Prostate gland (tissue), 2 donors: Measurements from ENCODE around the gene BMP4. TPM values are rescaled to one million over a fixed set of nuclear protein-coding genes. Genes with fewer than 3 reads are reported as not detected.

Experiments used
- DNase-seq: peaks from one replicate; pipeline ENCODE4 v3.0.0-alpha.2; 2019; ENCODE audit warnings: low spot score
- H3K27ac ChIP-seq, 2 donors: fragments of 200-600 bp; sonication (generic); 2 replicates each; pipeline ENCODE4 v1.5.1; 2017 to 2019
- H3K27me3 ChIP-seq: fragments of 200-600 bp; sonication (generic); replicated peaks from 2 replicates; pipeline ENCODE4 v1.5.1; 2019; ENCODE audit not compliant: insufficient read depth
- H3K36me3 ChIP-seq, 2 donors: fragments of 200-600 bp; sonication (generic); 1 replicate in 1 of 2; 2 replicates in 1 of 2; pipeline versions ENCODE4 v1.5.1 to v1.8.1; 2017 to 2019
- H3K4me1 ChIP-seq: fragments of 200-600 bp; sonication (generic); replicated peaks from 2 replicates; pipeline ENCODE4 v1.5.1; 2019
- H3K4me3 ChIP-seq, 2 donors: fragments of 200-600 bp; sonication (generic); 2 replicates each; pipeline ENCODE4 v1.5.1; 2017 to 2019
- H3K9me3 ChIP-seq: fragments of 200-600 bp; sonication (generic); 2 replicates; pipeline ENCODE4 v1.5.1; 2017
- CTCF ChIP-seq, 4 experiments: fragments of 200-600 bp in 2 of 4; fragments of 450-650 bp in 2 of 4; sonication (generic) in 2 of 4; IDR thresholded peaks; 1 replicate in 3 of 4; 2 replicates in 1 of 4; pipeline ENCODE4 v1.5.1; 2016 to 2019; ENCODE audit warnings: antibody characterized with exemption in 4 of 4, mild to moderate bottlenecking in 2 of 4, moderate library complexity in 2 of 4
- POLR2A ChIP-seq: fragments of 450-650 bp; IDR thresholded peaks from one replicate; pipeline ENCODE4 v1.6.1; 2016; ENCODE audit warnings: antibody characterized with exemption, mild to moderate bottlenecking
- POLR2AphosphoS5 ChIP-seq: sonication (generic); formaldehyde crosslinking; IDR thresholded peaks from one replicate; pipeline ENCODE4 v1.6.1; 2017; ENCODE audit warnings: antibody characterized with exemption
- WGBS: methylation state at CpG from one replicate; pipeline ENCODE4 v1.1.5; 2018; 5-methylcytosine and 5-hydroxymethylcytosine counted together
- intact Hi-C: fragments of 100-400 bp; cut with DNase I; formaldehyde crosslinking; loops from one replicate; pipeline ENCODE4 v1.14.2; 2022
- total RNA-seq, 2 donors: library from RNA; depleted of rRNA; stranded (reverse); fragments of >200 nt; gene quantifications; one replicate each; pipeline ENCODE4 v1.1.0, GENCODE V29; 2016

BMP4 gene
- total RNA-seq, 2 donors from 2014 or later = 8.8 to 11.2 TPM

DNA sequence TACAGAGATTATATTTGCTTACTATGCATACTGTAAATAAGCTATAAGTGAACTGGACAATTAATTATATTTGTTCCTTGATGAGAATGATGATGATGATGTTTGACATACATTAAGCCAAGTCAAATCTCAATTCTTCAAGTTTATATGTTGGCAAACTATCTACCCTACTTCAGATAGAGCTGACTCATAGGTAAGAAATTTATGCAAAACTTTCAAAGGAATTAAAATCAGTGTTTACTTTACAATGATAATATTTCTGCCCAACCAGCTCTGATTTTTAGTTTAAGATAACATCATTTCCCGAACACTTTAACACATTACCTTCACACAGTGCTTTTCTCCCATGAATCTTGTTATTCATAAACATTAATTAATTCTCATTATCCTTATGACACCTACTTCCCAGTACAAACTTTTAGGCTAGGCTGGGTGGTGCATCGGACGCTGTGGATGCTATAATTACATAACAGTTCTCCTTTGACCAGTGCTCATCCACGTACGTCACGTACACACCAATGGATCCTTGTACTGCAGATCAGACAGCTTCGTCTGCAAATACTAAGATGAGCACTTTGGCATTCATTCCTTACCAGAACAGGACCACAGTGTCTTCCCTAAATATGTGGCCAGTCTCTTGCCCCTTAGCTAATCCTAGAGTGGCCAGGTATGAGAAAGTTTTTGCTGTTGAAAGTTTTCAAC is 18.3 kb downstream of the BMP4 start:
- TF ChIP-seq POLR2A (no peak), CTCF (IDR thresholded peaks at IDR 0.05) (no peak), POLR2AphosphoS5 (no peak)
- no peak overlapping the region for H3K4me3 ChIP-seq
- intact Hi-C loops = no loop called here
- H3K27me3 ChIP-seq = no peaks in the 10 kb centered on the region
- H3K36me3 ChIP-seq = no peaks in the 10 kb centered on the region
- no peaks in the 10 kb centered on the region for H3K4me1 ChIP-seq
- WGBS = 81% methylated on average over 7 of the region's 7 CpGs
- no peaks in the 10 kb centered on the region for H3K9me3 ChIP-seq
- no peak for DNase-seq
- no peak overlapping the region for H3K27ac ChIP-seq

- Histone ChIP-seq H3K27ac (no peak overlapping the region), H3K4me1 (no peaks in the 10 kb centered on the region), H3K4me3 (no peak overlapping the region), H3K27me3 (no peaks in the 10 kb centered on the region), H3K9me3 (no peaks in the 10 kb centered on the region), H3K36me3 (no peaks in the 10 kb centered on the region)
- TF ChIP-seq POLR2AphosphoS5 (no peak), CTCF (IDR thresholded peaks at IDR 0.05) (no peak), POLR2A (no peak)
- intact Hi-C loops = no loop called here
- no peak for DNase-seq
- WGBS = 85% methylated on average over 7 of the region's 7 CpGs
These were observed 21.7 kb downstream of the BMP4 start for GRCh38 chr14:53934778-53935414.

GRCh38 chr14:53932966-53933365 is 23.7 kb downstream of the BMP4 start:
- Histone ChIP-seq H3K36me3 (no peaks in the 10 kb centered on the region), H3K9me3 (no peaks in the 10 kb centered on the region), H3K4me3 (no peak overlapping the region), H3K4me1 (no peaks in the 10 kb centered on the region), H3K27me3 (no peaks in the 10 kb centered on the region), H3K27ac (no peak overlapping the region)
- DNase-seq = no peak
- no peak for TF ChIP-seq POLR2A
- TF ChIP-seq POLR2AphosphoS5 = no peak
- no peak for TF ChIP-seq CTCF (IDR thresholded peaks at IDR 0.05)
- intact Hi-C loops = no loop called here

DNA sequence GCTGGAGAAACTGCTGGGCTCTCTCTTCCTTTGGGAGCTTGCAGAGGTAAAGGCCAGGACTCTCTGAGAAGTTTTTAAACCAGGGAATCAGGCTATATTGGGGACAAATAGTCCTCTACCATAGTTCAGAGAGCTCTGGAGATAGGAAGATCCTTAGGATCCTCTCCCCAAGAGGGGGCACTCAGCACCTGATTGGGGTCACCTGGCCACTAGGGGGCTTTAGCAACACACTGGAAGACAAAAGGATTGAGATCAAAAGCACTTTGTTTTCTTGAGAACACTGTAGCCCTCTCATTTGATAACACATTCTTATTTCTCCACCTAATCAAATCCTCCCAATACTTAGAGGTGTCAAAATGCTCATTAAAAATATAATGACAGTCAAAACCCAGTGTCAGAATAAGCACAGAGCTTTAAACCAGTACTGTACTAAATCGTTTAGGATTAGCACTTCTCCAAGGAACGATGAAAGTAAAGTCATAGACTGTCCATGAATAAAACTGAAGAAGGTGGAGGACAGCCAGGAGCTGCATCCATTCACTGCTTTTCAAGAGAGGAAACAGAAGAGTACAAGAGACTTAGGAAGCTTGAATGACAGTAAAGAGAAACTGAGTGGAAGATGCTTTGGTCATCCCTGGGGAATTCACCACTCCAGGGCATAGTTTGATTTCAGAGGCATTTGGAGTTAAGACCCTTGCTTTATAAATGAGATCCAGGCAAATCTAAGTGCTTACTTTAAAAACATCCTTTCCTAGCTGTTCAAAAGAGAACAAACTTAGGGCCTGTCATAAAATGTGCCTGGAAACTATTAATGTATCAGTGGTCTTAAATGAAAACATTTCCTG is 26.5 kb downstream of the BMP4 start:
- H3K27me3 ChIP-seq = no peaks in the 10 kb centered on the region
- intact Hi-C loops = no loop called here
- H3K36me3 ChIP-seq = no peaks in the 10 kb centered on the region
- no peak overlapping the region for H3K4me3 ChIP-seq
- DNase-seq = peak; percentile 38
- 56% methylated on average over 2 of the region's 2 CpGs for WGBS
- no peaks in the 10 kb centered on the region for H3K4me1 ChIP-seq
- TF ChIP-seq CTCF (IDR thresholded peaks at IDR 0.05) (peak in 3 of 4 experiments; percentile 47 to 58 (median 53)), POLR2A (no peak)
- no peaks in the 10 kb centered on the region for H3K9me3 ChIP-seq
- no peak overlapping the region for H3K27ac ChIP-seq
